Measurements from ENCODE around the gene COL4A1. TPM values are rescaled to one million over a fixed set of nuclear protein-coding genes. Genes with fewer than 3 reads are reported as not detected.

The COL4A1 gene
- total RNA-seq, 1 donor from 2014 or later, result 756 TPM

- H3K27ac ChIP-seq, result peak overlapping the region; percentile 40 to 79
- no peaks in the 10 kb centered on the region for H3K9me3 ChIP-seq
- intact Hi-C loops (cut with DNase I), result loop anchor here (5.0 kb wide), 1 partner anchor 34 kb away; no protein-coding TSS in a partner anchor
- peaks cover 8 to 13% of the 10 kb centered on the region in 2 donors for H3K36me3 ChIP-seq
- no peaks in the 10 kb centered on the region for H3K27me3 ChIP-seq
- peaks cover 12 to 79% of the 10 kb centered on the region in 2 donors for H3K4me1 ChIP-seq
- DNase-seq (ENCODE audit: low spot score in 2 of 2), result peak in 1 of 2 donors; percentile 65
- no peak overlapping the region for H3K4me3 ChIP-seq
- TF ChIP-seq, protein P1, sequence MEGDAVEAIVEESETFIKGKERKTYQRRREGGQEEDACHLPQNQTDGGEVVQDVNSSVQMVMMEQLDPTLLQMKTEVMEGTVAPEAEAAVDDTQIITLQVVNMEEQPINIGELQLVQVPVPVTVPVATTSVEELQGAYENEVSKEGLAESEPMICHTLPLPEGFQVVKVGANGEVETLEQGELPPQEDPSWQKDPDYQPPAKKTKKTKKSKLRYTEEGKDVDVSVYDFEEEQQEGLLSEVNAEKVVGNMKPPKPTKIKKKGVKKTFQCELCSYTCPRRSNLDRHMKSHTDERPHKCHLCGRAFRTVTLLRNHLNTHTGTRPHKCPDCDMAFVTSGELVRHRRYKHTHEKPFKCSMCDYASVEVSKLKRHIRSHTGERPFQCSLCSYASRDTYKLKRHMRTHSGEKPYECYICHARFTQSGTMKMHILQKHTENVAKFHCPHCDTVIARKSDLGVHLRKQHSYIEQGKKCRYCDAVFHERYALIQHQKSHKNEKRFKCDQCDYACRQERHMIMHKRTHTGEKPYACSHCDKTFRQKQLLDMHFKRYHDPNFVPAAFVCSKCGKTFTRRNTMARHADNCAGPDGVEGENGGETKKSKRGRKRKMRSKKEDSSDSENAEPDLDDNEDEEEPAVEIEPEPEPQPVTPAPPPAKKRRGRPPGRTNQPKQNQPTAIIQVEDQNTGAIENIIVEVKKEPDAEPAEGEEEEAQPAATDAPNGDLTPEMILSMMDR (IDR thresholded peaks at IDR 0.05), result no peak
Observed at GRCh38 chr13:110268061-110268460, 38.9 kb downstream of the COL4A1 start.

GRCh38 chr13:110266983-110267382 lies 40.0 kb downstream of the COL4A1 start:
- Histone ChIP-seq H3K27ac (peak overlapping the region; percentile 37 to 79), H3K4me1 (peaks cover 12 to 86% of the 10 kb centered on the region in 2 donors), H3K27me3 (no peaks in the 10 kb centered on the region), H3K36me3 (peaks cover 0 to 5% of the 10 kb centered on the region in 2 donors), H3K4me3 (peak overlapping the region in 1 of 2 donors; percentile 21), H3K9me3 (no peaks in the 10 kb centered on the region)
- TF ChIP-seq, protein P1 (IDR thresholded peaks at IDR 0.05), result no peak
- intact Hi-C loops (cut with DNase I), result loop anchor here (5.0 kb wide), 1 partner anchor 35 kb away; no protein-coding TSS in a partner anchor
- peak in 1 of 2 donors; percentile 60 for DNase-seq (ENCODE audit: low spot score in 2 of 2)

- peak overlapping the region; percentile 75 to 79 for H3K27ac ChIP-seq
- TF ChIP-seq, protein P1 (IDR thresholded peaks at IDR 0.05), result no peak
- DNase-seq (ENCODE audit: low spot score in 2 of 2), result no peak
- peaks cover 0 to 5% of the 10 kb centered on the region in 2 donors for H3K36me3 ChIP-seq
- H3K27me3 ChIP-seq, result no peaks in the 10 kb centered on the region
- peaks cover 12 to 90% of the 10 kb centered on the region in 2 donors for H3K4me1 ChIP-seq
- intact Hi-C loops (cut with DNase I), result loop anchor here (5.0 kb wide), 1 partner anchor 36 kb away; no protein-coding TSS in a partner anchor
- peak overlapping the region; percentile 21 to 23 for H3K4me3 ChIP-seq
- no peaks in the 10 kb centered on the region for H3K9me3 ChIP-seq
Observed at GRCh38 chr13:110266431-110266809, 40.5 kb downstream of the COL4A1 start.

DNA sequence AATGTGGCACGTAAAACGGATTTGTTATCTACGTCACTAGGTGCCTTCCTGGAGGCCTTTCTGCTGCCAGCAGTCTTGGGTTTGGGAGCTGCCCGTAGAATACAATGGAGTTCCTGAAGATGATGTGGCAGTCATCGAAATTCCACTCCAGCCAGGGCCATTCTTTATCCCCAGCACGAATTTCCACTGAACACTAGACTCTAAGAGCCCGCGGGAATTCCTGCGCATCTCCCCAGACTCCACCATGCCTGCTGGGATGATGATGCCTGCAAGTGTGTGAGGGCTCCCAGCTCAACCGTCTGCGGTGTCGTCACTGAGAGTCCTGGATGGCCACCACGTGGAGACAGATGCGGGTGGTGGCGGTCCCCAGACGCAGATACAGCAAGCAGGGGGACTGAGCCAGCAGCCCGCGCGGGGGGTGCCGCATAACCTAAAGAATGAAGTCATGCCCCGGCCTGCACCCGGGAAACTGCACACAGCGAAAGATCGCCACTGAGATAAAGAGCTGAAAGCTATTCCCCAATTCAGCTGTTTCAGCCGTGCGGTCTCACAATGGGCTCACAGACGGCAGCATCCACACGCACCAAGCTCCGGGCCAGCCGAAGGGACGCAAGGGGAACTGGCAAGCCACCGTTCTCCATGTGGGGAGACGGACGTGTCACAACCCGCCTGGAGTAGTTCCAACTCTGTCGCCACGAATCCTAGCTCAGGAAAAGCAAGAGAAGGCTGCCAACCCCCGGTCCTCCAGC lies 41.1 kb downstream of the COL4A1 start:
- peak overlapping the region; percentile 21 to 23 for H3K4me3 ChIP-seq
- H3K27ac ChIP-seq, result peak overlapping the region; percentile 75 to 79

GRCh38 chr13:110265341-110265681 lies 41.6 kb downstream of the COL4A1 start:
- DNase-seq (ENCODE audit: low spot score in 2 of 2), result peak in 1 of 2 donors; percentile 64
- peak overlapping the region; percentile 75 to 79 for H3K27ac ChIP-seq
- intact Hi-C loops (cut with DNase I), result loop anchor here (5.0 kb wide), 1 partner anchor 37 kb away; no protein-coding TSS in a partner anchor
- H3K4me1 ChIP-seq, result peaks cover 12 to 85% of the 10 kb centered on the region in 2 donors
- peaks cover 0 to 5% of the 10 kb centered on the region in 2 donors for H3K36me3 ChIP-seq
- H3K9me3 ChIP-seq, result no peaks in the 10 kb centered on the region
- no peaks in the 10 kb centered on the region for H3K27me3 ChIP-seq
- H3K4me3 ChIP-seq, result peak overlapping the region in 1 of 2 donors; percentile 21
- TF ChIP-seq, protein P1 (IDR thresholded peaks at IDR 0.05), result no peak

More for the DNA sequence above, 41.1 kb downstream of the COL4A1 start:
- Histone ChIP-seq H3K4me1 (peaks cover 12 to 89% of the 10 kb centered on the region in 2 donors), H3K27me3 (no peaks in the 10 kb centered on the region), H3K9me3 (no peaks in the 10 kb centered on the region), H3K36me3 (peaks cover 0 to 5% of the 10 kb centered on the region in 2 donors)
- peak; percentile 41 to 92 for DNase-seq (ENCODE audit: low spot score in 2 of 2)
- intact Hi-C loops (cut with DNase I), result loop anchor here (5.0 kb wide), 1 partner anchor 36 kb away; no protein-coding TSS in a partner anchor
- TF ChIP-seq, protein P1 (IDR thresholded peaks at IDR 0.05), result no peak

Data from ascending aorta (tissue), 2 donors.